ENCODE results near the gene UPK2.

The UPK2 gene

DNA sequence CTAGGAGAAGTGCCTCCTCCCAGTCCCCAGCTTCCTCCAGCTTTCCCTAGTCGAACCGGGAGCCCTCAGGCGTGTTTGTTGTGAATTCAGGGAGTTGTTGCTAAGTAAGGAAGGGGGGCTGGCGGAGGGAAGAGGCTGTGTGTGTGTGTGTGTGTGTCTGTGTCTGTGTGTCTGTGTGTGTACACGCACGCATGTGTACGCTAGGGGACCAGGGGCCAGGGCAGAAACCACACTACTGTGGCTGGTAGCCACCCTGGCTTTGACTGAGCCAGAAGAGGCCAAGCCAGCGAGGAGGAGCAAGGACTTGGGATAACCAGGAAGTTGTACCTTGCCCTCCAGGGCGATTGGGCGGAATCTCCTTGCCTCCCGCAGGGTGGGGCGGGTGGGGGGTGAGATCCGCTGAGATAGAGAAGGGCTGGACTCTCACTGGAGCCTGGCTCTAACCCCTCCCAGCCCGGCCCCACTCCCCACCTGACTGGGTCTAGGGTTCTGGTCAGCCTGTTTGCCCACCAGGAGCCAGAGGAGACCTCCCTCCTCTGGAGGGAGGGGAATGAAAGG, 37.9 kb upstream of the UPK2 start:
- Histone ChIP-seq H3K79me2 (ENCODE audit: insufficient read depth, low read depth) (no peaks in the 10 kb centered on the region), H3K27me3 (ENCODE audit: insufficient read depth, low read depth) (no peaks in the 10 kb centered on the region), H3K36me3 (ENCODE audit: insufficient read depth) (no peaks in the 10 kb centered on the region), H3K9ac (no peak overlapping the region), H3K4me3 (IDR thresholded peaks at IDR 0.05; ENCODE audit: insufficient read depth, low read depth, low read length) (no peak overlapping the region), H3K4me2 (no peak overlapping the region), H2AFZ (ENCODE audit: low read depth) (no peak overlapping the region), H3K27ac (no peak overlapping the region), H4K20me1 (ENCODE audit: insufficient read depth) (no peaks in the 10 kb centered on the region), H3K4me1 (ENCODE audit: low read depth, poor library complexity, severe bottlenecking) (peaks cover 5% of the 10 kb centered on the region)
- TF ChIP-seq, protein P1, sequence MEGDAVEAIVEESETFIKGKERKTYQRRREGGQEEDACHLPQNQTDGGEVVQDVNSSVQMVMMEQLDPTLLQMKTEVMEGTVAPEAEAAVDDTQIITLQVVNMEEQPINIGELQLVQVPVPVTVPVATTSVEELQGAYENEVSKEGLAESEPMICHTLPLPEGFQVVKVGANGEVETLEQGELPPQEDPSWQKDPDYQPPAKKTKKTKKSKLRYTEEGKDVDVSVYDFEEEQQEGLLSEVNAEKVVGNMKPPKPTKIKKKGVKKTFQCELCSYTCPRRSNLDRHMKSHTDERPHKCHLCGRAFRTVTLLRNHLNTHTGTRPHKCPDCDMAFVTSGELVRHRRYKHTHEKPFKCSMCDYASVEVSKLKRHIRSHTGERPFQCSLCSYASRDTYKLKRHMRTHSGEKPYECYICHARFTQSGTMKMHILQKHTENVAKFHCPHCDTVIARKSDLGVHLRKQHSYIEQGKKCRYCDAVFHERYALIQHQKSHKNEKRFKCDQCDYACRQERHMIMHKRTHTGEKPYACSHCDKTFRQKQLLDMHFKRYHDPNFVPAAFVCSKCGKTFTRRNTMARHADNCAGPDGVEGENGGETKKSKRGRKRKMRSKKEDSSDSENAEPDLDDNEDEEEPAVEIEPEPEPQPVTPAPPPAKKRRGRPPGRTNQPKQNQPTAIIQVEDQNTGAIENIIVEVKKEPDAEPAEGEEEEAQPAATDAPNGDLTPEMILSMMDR (conservative IDR thresholded peaks at IDR 0.05; ENCODE audit: low read depth, low read length): no peak

DNA sequence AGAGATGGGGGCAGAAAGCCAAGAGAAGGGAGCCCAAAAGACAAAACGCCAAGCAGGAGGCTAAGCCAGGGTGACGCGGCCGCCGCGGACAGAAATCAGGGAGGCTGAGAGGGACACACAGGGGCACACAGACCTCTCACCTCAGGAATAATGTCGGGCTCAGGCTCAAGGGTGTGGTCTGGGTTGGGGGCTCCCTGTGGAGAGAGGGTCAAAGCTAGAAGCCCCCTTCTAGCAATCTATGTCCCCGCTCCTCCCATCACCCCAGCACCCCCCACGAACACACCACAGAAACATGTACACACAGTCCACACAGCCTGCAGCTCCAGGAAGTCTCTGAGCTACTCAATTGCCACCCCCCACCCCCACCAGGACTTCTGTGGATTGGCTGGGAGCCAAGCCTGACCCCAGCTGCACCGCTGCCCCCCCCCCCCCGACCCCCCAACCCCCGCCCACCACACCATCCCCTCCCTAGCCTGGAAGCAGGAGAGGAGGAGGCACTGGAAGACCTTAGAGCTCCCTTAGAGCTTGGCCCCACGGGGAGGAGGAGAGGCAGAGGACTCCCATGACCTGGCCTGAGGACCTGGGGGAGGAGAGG, 37.3 kb upstream of the UPK2 start:
- Histone ChIP-seq H3K9ac (no peak overlapping the region), H3K27me3 (ENCODE audit: insufficient read depth, low read depth) (no peaks in the 10 kb centered on the region), H2AFZ (ENCODE audit: low read depth) (no peak overlapping the region), H3K27ac (no peak overlapping the region), H4K20me1 (ENCODE audit: insufficient read depth) (no peaks in the 10 kb centered on the region), H3K79me2 (ENCODE audit: insufficient read depth, low read depth) (no peaks in the 10 kb centered on the region), H3K4me3 (IDR thresholded peaks at IDR 0.05; ENCODE audit: insufficient read depth, low read depth, low read length) (no peak overlapping the region), H3K36me3 (ENCODE audit: insufficient read depth) (no peaks in the 10 kb centered on the region), H3K4me1 (ENCODE audit: low read depth, poor library complexity, severe bottlenecking) (peaks cover 5% of the 10 kb centered on the region), H3K4me2 (no peak overlapping the region)
- TF ChIP-seq, protein P1 (conservative IDR thresholded peaks at IDR 0.05; ENCODE audit: low read depth, low read length): no peak

DNA sequence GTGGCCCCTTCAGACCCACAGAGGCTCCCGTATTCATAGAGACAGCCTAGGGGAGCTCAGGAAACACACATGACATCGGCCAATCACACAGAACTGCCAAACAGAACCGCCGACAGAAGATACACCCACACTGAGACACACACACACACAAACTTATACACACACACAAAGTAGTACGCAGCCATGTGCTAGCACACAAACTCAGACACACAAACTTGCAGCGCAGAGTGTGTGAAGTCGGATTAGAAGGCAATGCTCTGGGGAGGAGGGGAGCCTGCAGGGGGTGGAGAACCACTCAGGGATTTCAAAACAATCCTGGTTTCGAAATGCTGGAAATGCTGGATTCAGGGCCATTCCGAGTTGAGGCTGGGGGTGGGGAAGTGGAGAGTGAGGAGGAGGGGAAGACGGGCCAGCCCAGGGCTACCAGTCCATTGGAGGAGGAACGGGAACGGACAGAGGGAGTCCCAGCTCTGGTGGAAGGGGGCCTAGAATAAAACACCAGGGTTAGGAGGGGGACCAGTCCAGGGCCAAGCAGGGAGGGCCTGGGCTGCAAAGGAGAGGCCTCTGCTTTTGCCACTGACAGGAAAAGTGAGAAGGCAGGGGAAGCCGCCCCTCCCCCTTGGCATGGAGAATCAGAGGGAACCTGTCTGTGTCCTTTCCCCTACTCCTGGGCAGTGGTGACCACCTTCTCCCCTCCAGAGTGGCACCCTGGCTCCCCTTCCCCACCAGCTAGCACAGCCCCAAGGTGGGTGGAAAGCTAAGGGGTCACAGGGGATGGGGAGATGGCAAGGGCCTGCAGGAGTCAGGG, 34.8 kb upstream of the UPK2 start:
- TF ChIP-seq, protein P1 (conservative IDR thresholded peaks at IDR 0.05; ENCODE audit: low read depth, low read length): no peak
- H3K4me1 ChIP-seq (ENCODE audit: low read depth, poor library complexity, severe bottlenecking): peaks cover 10% of the 10 kb centered on the region
- H4K20me1 ChIP-seq (ENCODE audit: insufficient read depth): no peaks in the 10 kb centered on the region
- no peak overlapping the region for H3K4me2 ChIP-seq
- no peaks in the 10 kb centered on the region for H3K79me2 ChIP-seq (ENCODE audit: insufficient read depth, low read depth)
- H2AFZ ChIP-seq (ENCODE audit: low read depth): no peak overlapping the region
- no peak overlapping the region for H3K4me3 ChIP-seq (IDR thresholded peaks at IDR 0.05; ENCODE audit: insufficient read depth, low read depth, low read length)
- no peaks in the 10 kb centered on the region for H3K36me3 ChIP-seq (ENCODE audit: insufficient read depth)
- H3K9ac ChIP-seq: no peak overlapping the region
- no peaks in the 10 kb centered on the region for H3K27me3 ChIP-seq (ENCODE audit: insufficient read depth, low read depth)
- no peak overlapping the region for H3K27ac ChIP-seq

DNA sequence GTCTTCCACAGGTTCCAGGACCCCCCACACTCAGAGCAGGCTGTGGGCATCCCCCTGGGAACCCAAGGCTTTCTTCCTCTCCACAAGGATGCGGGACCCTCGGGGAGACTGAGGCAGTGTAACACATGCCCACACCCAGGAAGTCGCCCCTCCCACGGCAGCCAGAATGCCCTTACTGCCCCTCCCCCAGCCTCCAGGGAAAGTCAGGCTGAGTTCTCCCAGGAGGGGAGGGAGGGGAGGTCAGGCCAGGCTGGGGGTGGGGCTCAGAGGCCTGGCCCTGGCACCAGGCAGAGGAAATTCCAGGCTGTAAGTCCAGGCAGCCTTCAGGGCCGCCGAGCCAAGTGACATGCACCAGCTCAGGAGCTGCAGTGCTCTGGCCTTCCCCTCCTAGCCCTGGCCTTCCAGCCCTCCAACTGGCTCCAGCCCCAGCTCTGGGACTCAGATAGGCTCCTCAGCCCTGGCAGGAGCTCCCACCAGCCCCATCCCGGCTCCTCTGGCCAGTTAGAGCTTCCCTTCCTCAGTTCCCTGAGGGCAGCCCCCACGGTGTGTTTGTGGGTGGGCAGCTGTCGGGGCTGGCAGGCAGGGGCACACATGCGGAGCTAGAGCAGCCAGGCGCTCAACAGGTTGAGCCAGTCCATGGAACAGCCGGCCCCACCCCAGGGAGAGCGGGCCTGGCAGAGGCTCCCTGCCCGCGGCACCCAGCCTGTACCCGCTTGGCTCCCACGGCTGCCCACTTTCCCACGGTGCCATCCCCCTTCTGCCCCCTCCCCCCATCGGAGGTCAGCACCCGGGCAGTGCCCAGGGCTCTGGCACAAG, 34.0 kb upstream of the UPK2 start:
- Histone ChIP-seq H3K4me1 (ENCODE audit: low read depth, poor library complexity, severe bottlenecking) (peaks cover 18% of the 10 kb centered on the region), H3K4me2 (no peak overlapping the region), H4K20me1 (ENCODE audit: insufficient read depth) (no peaks in the 10 kb centered on the region), H3K4me3 (IDR thresholded peaks at IDR 0.05; ENCODE audit: insufficient read depth, low read depth, low read length) (no peak overlapping the region), H3K9ac (no peak overlapping the region), H3K36me3 (ENCODE audit: insufficient read depth) (no peaks in the 10 kb centered on the region), H2AFZ (ENCODE audit: low read depth) (no peak overlapping the region), H3K27ac (no peak overlapping the region), H3K79me2 (ENCODE audit: insufficient read depth, low read depth) (no peaks in the 10 kb centered on the region), H3K27me3 (ENCODE audit: insufficient read depth, low read depth) (no peaks in the 10 kb centered on the region)
- TF ChIP-seq, protein P1 (conservative IDR thresholded peaks at IDR 0.05; ENCODE audit: low read depth, low read length): no peak

Data from KMS-11 (cell line).